Superior temporal gyrus (tissue), 1 donor: ENCODE measurements around the gene RAPSN.

ENCODE experiments used
- DNase-seq: peaks from one replicate; pipeline ENCODE4 v3.0.0-alpha.2; 2016; ENCODE audit errors: extremely low spot score

The RAPSN gene

DNA sequence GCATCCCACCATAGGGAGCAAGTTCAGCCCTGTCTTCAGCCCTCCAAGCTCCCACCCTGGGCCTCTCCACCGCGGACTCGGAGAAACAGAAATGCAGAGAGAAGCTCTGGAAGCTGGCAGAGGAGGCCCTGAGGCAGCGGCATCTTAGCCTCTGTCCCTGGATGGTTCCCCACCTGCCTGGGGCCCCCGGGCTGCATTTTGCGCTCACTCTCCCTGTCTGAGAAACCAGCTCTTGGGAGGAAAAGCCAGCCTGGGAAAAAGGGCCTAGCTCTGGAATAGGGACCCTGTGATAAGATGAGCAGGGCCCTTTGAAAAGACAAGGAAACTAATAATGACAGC, 58.5 kb downstream of the RAPSN start:
- DNase-seq, result no peak

DNA sequence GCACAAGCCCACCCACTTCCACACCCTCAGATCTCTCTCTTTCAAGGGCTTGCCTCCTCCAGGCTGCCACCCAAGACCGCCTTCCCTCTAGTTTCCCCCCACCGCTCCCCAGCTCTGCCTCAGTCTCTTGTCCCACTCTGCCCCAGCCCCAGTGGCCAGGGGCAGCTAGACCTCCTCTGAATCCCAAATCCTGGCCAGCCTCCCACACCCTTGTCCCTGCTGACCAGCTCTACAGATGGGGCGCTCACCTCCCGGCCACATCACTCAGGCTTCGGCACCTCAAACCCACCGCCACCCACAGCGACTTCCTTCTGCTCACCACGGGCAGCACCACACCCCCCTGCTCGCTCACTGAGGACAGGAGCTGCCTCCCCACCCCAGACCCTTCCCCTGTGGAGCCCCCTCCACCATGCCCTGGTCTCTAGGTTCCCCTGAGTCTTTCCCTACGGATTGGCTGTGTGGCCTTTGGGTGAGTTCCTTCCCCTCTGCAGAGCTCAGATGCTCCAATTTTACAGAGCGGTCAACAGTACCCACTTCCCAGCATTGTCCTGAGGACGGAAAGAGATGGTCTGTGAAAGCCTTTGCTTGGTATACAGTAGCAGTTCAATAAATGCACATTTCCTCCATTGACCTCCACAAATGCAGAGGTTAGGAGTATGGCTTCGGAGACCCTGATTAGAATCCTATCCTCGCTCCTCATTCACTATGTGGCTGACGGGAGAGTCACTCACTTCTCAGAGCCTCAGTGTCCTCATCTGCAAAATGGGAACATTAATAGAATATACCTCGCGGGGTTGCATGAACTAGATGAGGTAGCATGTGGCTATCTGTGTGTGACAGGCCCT, 59.1 kb downstream of the RAPSN start:
- no peak for DNase-seq

DNA sequence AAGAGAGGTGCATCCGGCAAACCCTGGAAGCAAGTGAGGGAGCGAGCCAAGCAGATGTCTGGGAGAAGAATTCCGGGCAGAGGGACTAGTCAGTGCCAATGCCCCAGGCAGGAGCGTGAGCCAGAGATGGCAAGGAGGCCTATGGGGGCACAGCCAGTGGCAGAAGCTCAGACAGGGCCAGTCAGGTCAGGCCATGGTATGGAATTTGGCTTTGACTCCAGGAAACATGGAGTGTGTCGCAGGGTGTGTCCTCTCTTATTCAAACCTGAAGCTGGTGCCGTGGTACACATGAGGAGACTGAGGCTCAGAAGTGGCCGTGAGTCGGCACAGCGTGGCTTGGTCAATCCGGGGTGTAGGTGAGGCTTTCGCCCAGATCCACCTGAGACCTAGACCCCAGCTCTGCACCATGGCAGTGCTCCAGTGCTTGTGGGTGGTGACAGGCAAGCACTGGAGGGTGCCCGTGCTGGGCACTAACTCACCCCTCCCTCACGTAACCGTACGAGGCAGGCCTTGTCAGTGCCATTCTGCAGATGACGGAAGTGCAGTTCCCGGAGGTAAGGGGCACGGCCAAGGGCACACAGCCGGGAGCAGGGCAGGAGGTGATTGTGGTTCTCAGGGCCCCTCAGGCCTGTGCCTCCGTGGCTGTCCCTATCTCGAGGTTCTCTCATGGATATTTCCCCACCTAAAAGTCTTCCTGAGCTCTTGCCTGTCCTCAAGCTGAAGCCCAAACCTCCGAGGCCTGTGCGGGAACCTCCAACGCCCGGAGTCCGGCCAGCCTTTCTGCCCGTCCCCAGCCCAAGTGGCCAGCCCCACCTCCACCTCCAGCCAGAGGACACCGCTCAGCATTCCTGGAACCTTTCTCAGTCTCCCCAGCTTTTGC, 60.0 kb downstream of the RAPSN start:
- DNase-seq, result no peak

DNA sequence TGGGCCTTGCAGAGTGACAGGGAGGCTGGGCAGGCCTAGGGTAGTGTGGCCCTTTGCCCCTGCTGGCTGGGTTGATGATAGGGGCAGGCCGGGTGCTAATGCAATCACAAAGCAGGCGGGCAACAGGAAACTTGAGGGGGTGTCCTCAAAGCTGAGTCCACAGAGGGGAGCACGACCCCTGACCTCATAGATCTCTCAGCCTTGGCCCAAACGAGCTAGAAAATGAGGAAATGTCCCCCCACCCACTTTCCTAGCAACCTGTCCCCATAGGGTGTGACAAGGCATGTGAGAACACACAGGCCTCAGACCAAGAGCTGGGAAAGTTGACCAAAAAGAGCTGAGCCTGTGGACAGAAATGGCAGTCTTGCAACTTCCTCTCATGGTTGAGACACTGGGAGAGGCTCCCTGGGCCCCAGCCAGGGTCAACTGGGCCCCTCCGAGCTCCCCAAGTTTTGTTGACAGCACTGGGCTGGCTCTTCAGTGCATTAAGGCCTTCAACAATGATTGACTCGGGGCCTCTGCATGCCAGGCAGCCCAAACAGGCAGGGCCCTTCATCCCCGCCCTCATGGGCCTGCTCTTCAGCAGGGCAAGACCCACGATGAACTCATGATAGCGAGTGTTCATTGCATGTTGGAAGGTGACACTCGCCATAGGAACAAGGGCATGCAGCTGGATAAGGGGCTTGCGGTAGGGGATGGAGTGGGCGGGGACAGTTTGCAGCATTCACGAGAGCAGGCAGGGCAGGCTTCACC, 60.8 kb downstream of the RAPSN start:
- no peak for DNase-seq
